HEK293T (cell line): ENCODE results near the gene STING1.

Source experiments
- HDGF ChIP-seq: fragments of 450-650 bp; IDR thresholded peaks from 2 replicates; pipeline ENCODE4 v1.6.1; 2017; ENCODE audit warnings: antibody characterized with exemption, borderline replicate concordance
- LEF1 ChIP-seq: fragments of 450-650 bp; IDR thresholded peaks from 2 replicates; pipeline ENCODE4 v1.6.1; 2017; ENCODE audit warnings: mild to moderate bottlenecking, borderline replicate concordance
- NFRKB ChIP-seq: fragments of 450-650 bp; IDR thresholded peaks from 2 replicates; pipeline ENCODE4 v1.6.1; 2016; ENCODE audit warnings: mild to moderate bottlenecking, moderate library complexity
- PKNOX1 ChIP-seq: fragments of 450-650 bp; IDR thresholded peaks from 2 replicates; pipeline ENCODE4 v1.6.1; 2016
- ZNF384 ChIP-seq: fragments of 450-650 bp; IDR thresholded peaks from 2 replicates; pipeline ENCODE4 v1.6.1; 2016

GRCh38 chr5:139439013-139439903, 43.3 kb downstream of the STING1 start, which contains the start of gene DNAJC18:
- TF ChIP-seq PKNOX1: no peak
- no peak for TF ChIP-seq HDGF
- no peak for TF ChIP-seq ZNF384
- no peak for TF ChIP-seq NFRKB
- TF ChIP-seq LEF1: no peak
